ENCODE data around the gene DOCK11.

DNA sequence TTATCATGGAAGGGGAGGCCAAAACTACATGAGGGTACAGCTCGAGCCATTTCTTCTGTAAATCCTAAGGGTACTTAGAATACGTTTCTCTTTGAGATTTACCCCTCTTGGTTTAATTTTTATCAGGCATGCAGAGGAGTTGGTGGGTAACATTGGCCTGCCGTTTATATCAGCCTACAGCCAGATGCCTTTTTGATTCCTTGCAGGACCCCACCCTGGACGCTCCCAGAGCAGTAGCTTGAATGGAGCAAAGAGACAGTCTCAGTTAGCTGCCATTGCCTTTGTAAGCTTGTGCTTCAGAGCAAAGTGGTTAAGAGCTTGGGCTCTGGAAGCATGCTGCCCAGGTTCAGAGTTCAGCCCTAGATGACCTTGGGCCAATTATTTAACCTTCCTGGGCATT is 9.0 kb downstream of the DOCK11 start:
- TF ChIP-seq, protein P1, sequence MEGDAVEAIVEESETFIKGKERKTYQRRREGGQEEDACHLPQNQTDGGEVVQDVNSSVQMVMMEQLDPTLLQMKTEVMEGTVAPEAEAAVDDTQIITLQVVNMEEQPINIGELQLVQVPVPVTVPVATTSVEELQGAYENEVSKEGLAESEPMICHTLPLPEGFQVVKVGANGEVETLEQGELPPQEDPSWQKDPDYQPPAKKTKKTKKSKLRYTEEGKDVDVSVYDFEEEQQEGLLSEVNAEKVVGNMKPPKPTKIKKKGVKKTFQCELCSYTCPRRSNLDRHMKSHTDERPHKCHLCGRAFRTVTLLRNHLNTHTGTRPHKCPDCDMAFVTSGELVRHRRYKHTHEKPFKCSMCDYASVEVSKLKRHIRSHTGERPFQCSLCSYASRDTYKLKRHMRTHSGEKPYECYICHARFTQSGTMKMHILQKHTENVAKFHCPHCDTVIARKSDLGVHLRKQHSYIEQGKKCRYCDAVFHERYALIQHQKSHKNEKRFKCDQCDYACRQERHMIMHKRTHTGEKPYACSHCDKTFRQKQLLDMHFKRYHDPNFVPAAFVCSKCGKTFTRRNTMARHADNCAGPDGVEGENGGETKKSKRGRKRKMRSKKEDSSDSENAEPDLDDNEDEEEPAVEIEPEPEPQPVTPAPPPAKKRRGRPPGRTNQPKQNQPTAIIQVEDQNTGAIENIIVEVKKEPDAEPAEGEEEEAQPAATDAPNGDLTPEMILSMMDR (IDR thresholded peaks at IDR 0.05; ENCODE audit: poor library complexity, severe bottlenecking), result no peak
- TF ChIP-seq POLR2AphosphoS5 (IDR thresholded peaks at IDR 0.05), result no peak
- TF ChIP-seq MXI1 (conservative IDR thresholded peaks at IDR 0.05; ENCODE audit: poor library complexity, severe bottlenecking), result no peak
- TF ChIP-seq SMC3 (conservative IDR thresholded peaks at IDR 0.05; ENCODE audit: poor library complexity), result no peak
- no peak for TF ChIP-seq EP300 (conservative IDR thresholded peaks at IDR 0.05; ENCODE audit: poor library complexity, severe bottlenecking)
- no peak for TF ChIP-seq EZH2 (IDR thresholded peaks at IDR 0.05; ENCODE audit: borderline replicate concordance, insufficient read depth, low read length, poor library complexity, severe bottlenecking)

Data from neural cell (in vitro differentiated cells).